ENCODE results near the gene GORASP1.

- no peak for TF ChIP-seq CTCF (conservative IDR thresholded peaks at IDR 0.05; ENCODE audit: low read length)
- TF ChIP-seq EZH2phosphoT487 (IDR thresholded peaks at IDR 0.05; ENCODE audit: borderline replicate concordance, low read depth, low read length) = no peak
Observed at GRCh38 chr3:39127908-39128304, 20.5 kb upstream of the GORASP1 start.

Data from OCI-LY7 (cell line).